Activated naive CD4-positive, alpha-beta T cell treated with anti-CD3 and anti-CD28 coated beads, Interleukin-2, amount 10 ng/mL, durations not matched to agents 7 days and 5 days (primary cell): ENCODE data around the gene SPCS1.
"Not testable (repeated sequence)": the region's sequence is repeated elsewhere in the genome, so short reads cannot be mapped to it uniquely, and the experiment has no call there.

Experiments
- CTCF ChIA-PET: fragments of 350-600 bp; sonication (Branson Sonifier 250); formaldehyde crosslinking; loops from one replicate; lab custom pipeline; 2021; ENCODE audit warnings: antibody characterized with exemption; lab: Charles Lee
- DNase-seq: peaks from one replicate; pipeline ENCODE4 v3.0.0-alpha.2; 2020
- H3K27ac Mint-ChIP-seq: one replicate; pipeline ENCODE4 v1.8.0; 2021; ENCODE audit warnings: mild to moderate bottlenecking, moderate library complexity, mixed read lengths
- H3K27me3 Mint-ChIP-seq: one replicate; pipeline ENCODE4 v1.8.0; 2021; ENCODE audit warnings: mild to moderate bottlenecking, mixed read lengths
- H3K36me3 Mint-ChIP-seq: one replicate; pipeline ENCODE4 v1.8.0; 2021; ENCODE audit warnings: mixed read lengths
- H3K4me1 Mint-ChIP-seq: one replicate; pipeline ENCODE4 v1.8.0; 2021; ENCODE audit warnings: mixed read lengths
- H3K4me3 Mint-ChIP-seq: one replicate; pipeline ENCODE4 v1.8.0; 2021; ENCODE audit warnings: mild to moderate bottlenecking, moderate library complexity, mixed read lengths
- H3K9me3 Mint-ChIP-seq: one replicate; pipeline ENCODE4 v1.8.0; 2021; ENCODE audit warnings: mixed read lengths

Gene SPCS1

GRCh38 chr3:52707585-52707984 lies 1.7 kb downstream of the SPCS1 start:
- Mint-ChIP-seq H3K27me3 (no peaks in the 10 kb centered on the region), H3K9me3 (no peaks in the 10 kb centered on the region), H3K4me1 (peaks cover 34% of the 10 kb centered on the region), H3K36me3 (peaks cover 11% of the 10 kb centered on the region), H3K27ac (peak overlapping the region; percentile 29), H3K4me3 (peak overlapping the region; percentile 59)
- DNase-seq = no peak
- CTCF ChIA-PET = interaction anchor here (0.6 kb wide), 1 partner anchor 17 kb away, joined by 4 read pairs; no protein-coding TSS in a partner anchor

DNA sequence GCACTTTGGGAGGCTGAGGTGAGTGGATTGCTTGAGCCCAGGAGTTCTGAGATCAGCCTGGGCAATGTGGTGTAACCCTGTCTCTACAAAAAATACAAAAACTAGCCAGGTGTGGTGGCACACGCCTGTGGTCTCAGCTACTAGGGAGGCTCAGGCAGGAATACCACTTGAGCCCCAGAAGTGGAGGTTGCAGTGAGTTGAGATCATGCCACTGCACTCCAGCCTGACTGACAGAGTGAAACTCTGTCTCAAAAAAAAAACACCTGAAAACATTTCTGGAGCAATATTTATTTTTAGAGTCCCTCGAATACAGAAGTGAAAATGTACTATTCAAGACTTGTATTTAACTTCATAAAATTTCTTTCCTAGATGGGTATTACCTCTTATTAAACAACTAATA lies 4.6 kb downstream of the SPCS1 start:
- Mint-ChIP-seq H3K4me1 (peaks cover 18% of the 10 kb centered on the region), H3K27ac (no peak overlapping the region), H3K4me3 (no peak overlapping the region), H3K36me3 (peaks cover 16% of the 10 kb centered on the region), H3K27me3 (no peaks in the 10 kb centered on the region), H3K9me3 (no peaks in the 10 kb centered on the region)
- DNase-seq = no peak
- CTCF ChIA-PET = no interaction called here

- H3K9me3 Mint-ChIP-seq = no peaks in the 10 kb centered on the region
- H3K27ac Mint-ChIP-seq = no peak overlapping the region
- peaks cover 16% of the 10 kb centered on the region for H3K36me3 Mint-ChIP-seq
- H3K4me3 Mint-ChIP-seq = no peak overlapping the region
- DNase-seq = no peak
- no peaks in the 10 kb centered on the region for H3K27me3 Mint-ChIP-seq
- CTCF ChIA-PET = no interaction called here
- peaks cover 10% of the 10 kb centered on the region for H3K4me1 Mint-ChIP-seq
These were observed 6.6 kb downstream of the SPCS1 start for GRCh38 chr3:52712291-52713212.

- no peak for DNase-seq
- peaks cover 19% of the 10 kb centered on the region for H3K36me3 Mint-ChIP-seq
These were observed 8.7 kb downstream of the SPCS1 start for GRCh38 chr3:52714335-52715302.

GRCh38 chr3:52715714-52716305 lies 9.9 kb downstream of the SPCS1 start:
- CTCF ChIA-PET = no interaction called here
- H3K27me3 Mint-ChIP-seq = no peaks in the 10 kb centered on the region
- H3K4me1 Mint-ChIP-seq = peaks cover 13% of the 10 kb centered on the region

More at GRCh38 chr3:52714335-52715302, 8.7 kb downstream of the SPCS1 start:
- CTCF ChIA-PET = no interaction called here
- Mint-ChIP-seq H3K27ac (no peak overlapping the region), H3K4me3 (no peak overlapping the region), H3K27me3 (no peaks in the 10 kb centered on the region), H3K9me3 (peaks cover 3% of the 10 kb centered on the region), H3K4me1 (peaks cover under 1% of the 10 kb centered on the region)

DNA sequence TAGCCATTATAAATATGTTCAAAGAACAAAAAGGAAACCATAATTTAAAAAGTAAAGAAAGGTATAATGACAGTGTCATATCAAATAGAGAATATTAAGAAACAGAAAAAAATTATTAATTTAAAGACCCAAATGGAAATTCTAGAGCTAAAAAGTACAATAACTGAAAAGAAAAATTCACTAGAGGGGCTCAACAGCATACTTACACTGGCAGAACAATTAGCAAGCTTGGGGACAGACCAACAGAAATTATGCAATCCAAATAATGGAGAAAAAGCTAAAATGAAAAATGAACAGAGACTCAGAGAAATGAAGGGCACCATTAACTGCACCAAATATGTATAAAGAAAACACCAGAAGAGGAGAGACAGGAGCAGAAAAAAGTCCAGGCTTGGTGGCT lies 13.7 kb downstream of the SPCS1 start:
- CTCF ChIA-PET = interaction anchor here (1.1 kb wide), 1 partner anchor 13 kb away, joined by 4 read pairs; no protein-coding TSS in a partner anchor
- no peak overlapping the region for H3K4me3 Mint-ChIP-seq
- H3K36me3 Mint-ChIP-seq = peaks cover 18% of the 10 kb centered on the region
- no peaks in the 10 kb centered on the region for H3K27me3 Mint-ChIP-seq
- peaks cover 35% of the 10 kb centered on the region for H3K4me1 Mint-ChIP-seq
- H3K27ac Mint-ChIP-seq = peak overlapping the region; percentile 84
- H3K9me3 Mint-ChIP-seq = peaks cover 10% of the 10 kb centered on the region
- DNase-seq = no peak

More at GRCh38 chr3:52715714-52716305, 9.9 kb downstream of the SPCS1 start:
- DNase-seq = no peak
- Mint-ChIP-seq H3K4me3 (no peak overlapping the region), H3K36me3 (peaks cover 24% of the 10 kb centered on the region), H3K27ac (peak overlapping the region; percentile 19), H3K9me3 (peaks cover 9% of the 10 kb centered on the region)

DNA sequence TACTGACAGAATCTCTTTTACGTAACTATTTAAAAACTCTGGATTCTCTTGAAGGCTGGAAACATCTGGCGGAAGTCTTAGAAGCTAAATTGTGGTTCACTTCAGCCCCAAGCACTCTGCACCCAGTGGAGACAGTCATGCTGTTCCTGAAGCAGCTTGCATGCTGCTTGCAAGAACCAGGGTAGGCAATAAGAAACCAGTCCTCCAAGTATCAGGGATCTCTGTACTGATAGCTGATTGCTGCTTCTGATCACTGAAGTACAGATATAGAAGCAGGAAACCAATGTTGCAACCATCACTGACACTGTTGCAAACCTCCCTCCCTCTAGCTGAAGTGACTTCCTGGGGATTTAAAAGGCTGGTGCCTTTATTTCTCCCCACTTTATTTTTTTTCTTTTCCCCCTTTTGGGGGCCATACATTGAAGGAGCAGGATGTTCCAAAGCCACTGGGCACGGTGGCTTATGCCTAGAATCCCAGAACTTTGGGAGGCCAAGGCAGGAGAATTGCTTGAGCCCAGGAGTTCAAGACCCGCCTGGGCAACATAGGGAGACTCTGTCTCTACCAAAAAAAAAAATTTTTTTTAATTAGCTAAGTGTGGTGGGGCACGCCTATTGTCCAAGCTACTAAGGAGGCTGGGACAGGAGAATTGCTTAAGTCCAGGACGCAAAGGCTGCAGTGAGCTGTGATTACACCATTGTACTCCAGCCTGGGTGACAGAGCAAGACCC lies 15.3 kb downstream of the SPCS1 start:
- CTCF ChIA-PET = interaction anchor here (0.6 to 0.7 kb wide), 2 partner anchors 33 to 66 kb away, joined by 3 read pairs; no protein-coding TSS in a partner anchor
- Mint-ChIP-seq H3K27me3 (no peaks in the 10 kb centered on the region), H3K4me1 (peaks cover 35% of the 10 kb centered on the region), H3K9me3 (peaks cover 10% of the 10 kb centered on the region), H3K36me3 (peaks cover 21% of the 10 kb centered on the region), H3K27ac (peak overlapping the region; percentile 92), H3K4me3 (no peak overlapping the region)
- DNase-seq = peak; percentile 62

- H3K27ac Mint-ChIP-seq = peak overlapping the region; percentile 92
- H3K4me1 Mint-ChIP-seq = peaks cover 35% of the 10 kb centered on the region
- H3K9me3 Mint-ChIP-seq = peaks cover 10% of the 10 kb centered on the region
- H3K36me3 Mint-ChIP-seq = peaks cover 21% of the 10 kb centered on the region
- H3K27me3 Mint-ChIP-seq = no peaks in the 10 kb centered on the region
- CTCF ChIA-PET = interaction anchor here (0.6 kb wide), 1 partner anchor 33 kb away, joined by 3 read pairs; no protein-coding TSS in a partner anchor
- H3K4me3 Mint-ChIP-seq = no peak overlapping the region
- no peak for DNase-seq
These were observed 15.8 kb downstream of the SPCS1 start for GRCh38 chr3:52721730-52722008.

DNA sequence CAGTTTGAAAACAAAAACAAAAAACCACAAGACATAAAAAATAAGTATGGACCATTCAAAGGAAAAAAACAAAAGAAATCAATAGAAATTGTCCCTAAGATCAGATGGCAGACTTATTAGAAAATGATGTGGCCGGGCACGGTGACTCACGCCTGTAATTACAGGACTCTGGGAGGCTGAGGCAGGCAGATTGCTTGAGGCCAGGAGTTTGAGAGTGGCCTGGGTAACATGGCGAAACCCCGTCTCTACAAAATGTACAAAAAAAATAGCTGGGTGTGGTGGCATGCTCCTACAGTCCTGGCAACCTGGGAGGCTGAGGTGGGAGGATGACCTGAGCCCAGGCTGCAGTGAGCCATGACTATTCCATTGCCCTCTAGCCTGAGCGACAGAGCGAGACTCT lies 16.6 kb downstream of the SPCS1 start:
- H3K27ac Mint-ChIP-seq = peak overlapping the region; percentile 92
- H3K9me3 Mint-ChIP-seq = peaks cover 10% of the 10 kb centered on the region
- H3K27me3 Mint-ChIP-seq = no peaks in the 10 kb centered on the region
- CTCF ChIA-PET = no interaction called here
- no peak overlapping the region for H3K4me3 Mint-ChIP-seq
- peaks cover 22% of the 10 kb centered on the region for H3K36me3 Mint-ChIP-seq
- peaks cover 35% of the 10 kb centered on the region for H3K4me1 Mint-ChIP-seq
- DNase-seq = no peak

- peaks cover 35% of the 10 kb centered on the region for H3K4me1 Mint-ChIP-seq
- no peak for DNase-seq
- H3K27ac Mint-ChIP-seq = no peak overlapping the region
- H3K4me3 Mint-ChIP-seq = no peak overlapping the region
- H3K27me3 Mint-ChIP-seq = no peaks in the 10 kb centered on the region
- H3K36me3 Mint-ChIP-seq = peaks cover 26% of the 10 kb centered on the region
- H3K9me3 Mint-ChIP-seq = peaks cover 18% of the 10 kb centered on the region
- CTCF ChIA-PET = no interaction called here
These were observed 18.0 kb downstream of the SPCS1 start for GRCh38 chr3:52723935-52724334.

DNA sequence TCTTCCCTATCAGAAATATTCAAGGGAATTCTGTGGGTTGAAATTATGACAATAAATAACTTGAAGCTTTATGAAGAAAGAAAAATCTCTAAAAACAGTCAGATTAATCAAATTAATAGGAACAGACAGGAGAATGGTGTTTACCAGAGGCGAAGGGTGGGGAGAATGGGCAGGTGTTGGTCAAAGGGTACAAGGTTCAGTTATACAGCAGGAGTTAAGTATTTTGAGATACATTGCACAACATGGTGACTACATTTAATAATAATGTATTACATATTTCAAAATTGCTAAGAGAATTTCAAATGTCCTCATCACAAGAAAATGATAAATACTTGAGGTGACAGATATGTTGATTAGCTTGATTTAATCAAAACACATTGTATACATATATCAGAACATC lies 18.6 kb downstream of the SPCS1 start:
- DNase-seq = no peak
- Mint-ChIP-seq H3K36me3 (peaks cover 27% of the 10 kb centered on the region), H3K9me3 (peaks cover 19% of the 10 kb centered on the region), H3K4me1 (peaks cover 35% of the 10 kb centered on the region), H3K27me3 (no peaks in the 10 kb centered on the region), H3K4me3 (no peak overlapping the region), H3K27ac (no peak overlapping the region)
- CTCF ChIA-PET = interaction anchor here (0.6 kb wide), 1 partner anchor 17 kb away, joined by 4 read pairs; no protein-coding TSS in a partner anchor

DNA sequence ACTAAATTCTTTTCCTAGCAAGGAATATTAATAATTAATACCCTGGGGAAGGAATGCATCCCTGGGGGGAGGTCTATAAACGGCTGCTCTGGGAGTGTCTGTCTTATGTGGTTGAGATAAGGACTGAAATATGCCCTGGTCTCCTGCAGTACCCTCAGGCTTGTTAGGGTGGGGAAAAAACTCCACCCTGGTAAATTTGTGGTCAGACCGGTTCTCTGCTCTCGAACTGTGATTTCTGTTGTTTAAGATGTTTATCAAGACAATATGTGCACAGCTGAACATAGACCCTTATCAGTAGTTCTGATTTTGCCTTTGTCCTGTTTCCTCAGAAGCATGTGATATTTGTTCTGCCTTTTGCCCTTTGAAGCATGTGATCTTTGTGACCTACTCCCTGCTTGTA lies 22.8 kb downstream of the SPCS1 start:
- DNase-seq, H3K4me3 Mint-ChIP-seq, CTCF ChIA-PET, H3K27me3 Mint-ChIP-seq, H3K27ac Mint-ChIP-seq: not testable (repeated sequence)
- Mint-ChIP-seq H3K4me1 (peaks cover 19% of the 10 kb centered on the region), H3K9me3 (peaks cover 44% of the 10 kb centered on the region), H3K36me3 (peaks cover 55% of the 10 kb centered on the region)

DNA sequence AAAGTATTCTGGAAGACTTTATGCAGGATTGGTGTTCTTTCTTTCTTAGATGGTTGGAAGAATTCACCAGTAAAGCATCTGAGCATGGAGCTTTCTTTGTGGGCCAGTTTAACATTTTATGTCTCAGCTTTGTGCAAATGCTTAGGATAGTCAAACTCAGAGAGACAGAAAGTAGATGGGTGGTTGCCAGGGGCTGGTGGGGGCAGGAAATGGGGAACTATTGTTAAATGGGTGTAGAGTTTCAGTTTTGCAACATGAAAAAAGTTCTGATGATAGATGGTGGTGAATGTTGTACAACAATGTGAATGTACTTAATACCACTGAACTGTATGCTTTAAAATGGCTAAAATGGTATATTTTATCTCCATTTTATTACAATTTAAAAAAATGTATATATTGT lies 24.8 kb downstream of the SPCS1 start:
- Mint-ChIP-seq H3K27ac (peak overlapping the region; percentile 61), H3K4me3 (peak overlapping the region; percentile 3), H3K36me3 (peaks cover 69% of the 10 kb centered on the region), H3K27me3 (no peaks in the 10 kb centered on the region), H3K9me3 (peaks cover 46% of the 10 kb centered on the region), H3K4me1 (peaks cover 19% of the 10 kb centered on the region)
- DNase-seq = peak; percentile 52
- CTCF ChIA-PET = interaction anchor here (1.4 kb wide), 1 partner anchor 11 kb away, joined by 3 read pairs; no protein-coding TSS in a partner anchor
